ENCODE results near the gene PTPRT.

GRCh38 chr20:42254673-42255072 lies 935.0 kb downstream of the PTPRT start:
- TF ChIP-seq CTCF (IDR thresholded peaks at IDR 0.05) (no peak), POLR2A (IDR thresholded peaks at IDR 0.05) (no peak)
